ENCODE results near the gene MACROD2.

Gene MACROD2

DNA sequence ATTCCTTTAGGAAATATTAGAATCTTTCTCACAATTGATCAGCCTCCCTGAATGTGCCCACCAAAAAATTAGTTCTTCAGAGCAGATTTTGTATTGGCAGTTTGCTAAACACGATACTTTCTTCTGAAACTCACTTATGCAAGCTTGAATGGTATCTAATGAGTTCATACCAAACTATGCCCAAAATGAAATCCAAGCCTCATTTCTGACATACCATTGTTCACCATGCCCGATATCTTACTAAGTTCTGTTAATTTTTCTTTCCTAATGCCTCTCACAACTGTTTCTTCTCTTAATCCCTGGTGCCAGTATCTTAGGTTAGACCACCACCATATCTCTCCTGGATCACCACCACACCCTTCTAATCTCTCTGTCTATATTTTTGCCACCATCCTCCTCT, 1822.0 kb downstream of the MACROD2 start:
- no peak for DNase-seq

DNA sequence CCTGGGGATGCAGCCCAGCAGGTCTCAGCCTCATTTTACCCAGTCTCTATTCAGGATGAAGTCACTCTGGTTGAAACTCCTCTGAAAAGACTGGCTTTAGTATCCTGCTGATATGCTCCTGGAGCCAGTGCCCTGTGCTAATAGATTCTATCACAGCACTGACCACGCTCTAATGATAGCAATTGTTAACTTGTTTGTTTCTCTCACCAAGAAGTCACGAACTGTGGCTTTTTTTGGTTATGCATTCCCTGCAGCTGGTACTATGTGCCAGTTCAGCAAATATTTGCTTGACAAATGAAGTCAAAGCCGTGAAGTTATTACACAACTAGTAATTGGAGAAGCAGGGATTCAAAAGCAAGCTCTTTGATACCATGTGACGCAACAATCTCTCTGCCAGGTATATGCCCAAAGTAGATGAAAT, 1823.3 kb downstream of the MACROD2 start:
- no peak for DNase-seq

DNA sequence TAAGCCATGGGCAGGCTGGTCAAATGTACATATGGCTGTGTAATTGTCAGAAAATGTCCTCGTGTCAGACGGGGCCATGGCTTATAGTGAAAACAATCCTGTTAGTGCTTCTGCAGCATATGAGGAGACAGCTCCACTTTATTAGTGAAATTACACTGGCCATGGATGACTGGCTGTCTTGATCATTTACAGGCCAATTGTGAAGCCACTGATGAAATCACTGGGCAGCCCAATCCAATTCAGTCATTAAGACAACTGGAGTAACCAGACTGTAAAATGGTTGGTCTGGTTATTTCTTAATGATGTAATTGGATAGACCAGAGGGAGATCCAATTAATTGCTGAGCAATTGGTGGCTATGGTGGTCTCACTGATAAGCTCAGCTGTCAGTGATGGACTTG, 1828.4 kb downstream of the MACROD2 start:
- no peak for DNase-seq

DNA sequence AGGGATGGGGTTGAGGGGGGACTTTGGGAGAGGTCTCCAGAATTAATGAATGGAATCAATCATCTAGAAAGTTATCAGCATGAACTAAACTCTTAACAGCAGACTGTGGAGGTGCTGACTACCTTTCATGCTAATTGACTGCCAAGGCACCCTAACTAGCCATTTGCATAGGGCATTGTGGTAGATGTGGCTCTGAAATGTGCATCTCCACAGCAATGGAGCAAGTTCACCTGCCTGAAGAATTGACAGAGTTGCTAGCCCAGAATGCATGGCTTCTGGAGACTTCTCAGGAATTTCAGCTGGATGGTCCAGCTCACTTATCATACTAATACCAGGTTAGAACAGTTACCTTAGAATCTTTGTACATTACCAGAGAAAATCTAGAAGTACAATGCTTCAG, 1832.3 kb downstream of the MACROD2 start:
- no peak for DNase-seq

DNA sequence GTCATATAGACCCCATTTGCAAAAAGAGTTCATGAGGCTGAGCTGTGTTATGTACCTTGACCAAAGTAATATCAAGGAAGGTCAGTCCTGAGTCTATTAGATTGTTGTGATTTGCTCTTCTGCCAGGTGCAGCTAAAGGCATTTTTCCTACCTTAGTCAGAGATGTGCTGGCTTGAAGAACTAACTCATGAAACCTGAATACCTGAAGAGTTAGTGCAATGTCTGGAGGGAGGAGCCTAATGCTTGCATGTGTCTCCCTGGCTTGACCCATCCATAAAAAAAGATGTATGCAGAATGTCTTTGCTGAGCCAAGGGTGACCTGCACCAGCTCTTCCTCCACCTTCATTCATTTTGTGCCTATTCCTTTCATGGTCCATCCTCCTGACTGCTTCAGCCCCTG, 1835.9 kb downstream of the MACROD2 start:
- DNase-seq, result no peak

DNA sequence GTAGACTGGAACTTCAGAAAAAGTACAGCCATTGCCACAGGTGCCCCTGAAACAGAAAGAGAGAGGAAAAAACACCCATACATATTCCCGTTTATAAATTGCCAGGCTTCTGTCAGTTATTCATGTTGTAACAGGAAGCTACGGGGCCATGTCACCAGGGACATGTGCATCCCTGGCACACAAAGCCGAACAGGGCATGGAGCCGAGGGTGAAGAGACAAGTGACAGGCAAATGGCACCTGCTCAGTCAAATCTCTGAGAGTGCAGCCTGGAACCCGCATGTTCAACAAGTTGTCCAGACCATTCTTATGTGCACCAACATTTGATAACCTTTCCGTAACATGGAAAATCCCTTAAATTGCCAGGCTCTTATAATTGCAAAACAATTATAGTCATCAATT, 1837.2 kb downstream of the MACROD2 start:
- DNase-seq, result no peak

DNA sequence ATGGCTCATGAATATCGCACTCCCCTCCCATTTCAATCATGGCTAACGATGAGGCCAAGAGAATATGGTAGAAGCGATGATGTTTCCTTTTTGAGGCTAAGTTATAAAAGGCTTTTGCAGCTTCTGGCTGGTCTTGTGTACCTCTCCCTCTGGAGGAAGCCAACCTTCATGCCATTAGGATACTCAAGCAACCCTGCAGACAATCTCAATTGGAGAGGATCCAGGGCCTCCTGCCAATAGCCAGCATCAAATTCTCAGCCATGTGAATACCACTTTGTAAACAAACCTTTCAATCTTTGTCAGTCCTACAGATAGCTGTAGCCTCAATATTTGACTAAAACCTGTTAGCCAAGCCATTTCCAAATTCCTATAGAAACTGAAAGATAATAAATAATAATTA, 1839.5 kb downstream of the MACROD2 start:
- no peak for DNase-seq

DNA sequence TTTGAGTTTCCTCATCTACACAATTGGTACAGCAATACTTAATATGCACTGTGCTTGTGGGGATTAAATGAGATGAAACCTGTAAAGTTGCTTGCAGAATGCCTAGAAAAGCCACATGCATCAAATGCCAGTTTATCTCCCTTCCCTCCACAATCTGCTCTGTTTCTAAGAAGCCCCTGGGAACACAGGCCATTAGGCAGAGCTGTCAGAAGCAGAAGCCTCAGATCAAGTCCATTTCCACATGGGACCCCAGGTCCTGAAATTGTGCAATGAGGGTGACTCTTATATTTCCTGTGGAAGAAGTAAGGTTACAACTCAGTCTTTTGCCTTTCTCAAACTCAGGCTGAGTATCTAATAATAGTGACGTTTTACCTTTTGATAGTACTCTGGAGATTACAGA, 1840.5 kb downstream of the MACROD2 start:
- no peak for DNase-seq

DNA sequence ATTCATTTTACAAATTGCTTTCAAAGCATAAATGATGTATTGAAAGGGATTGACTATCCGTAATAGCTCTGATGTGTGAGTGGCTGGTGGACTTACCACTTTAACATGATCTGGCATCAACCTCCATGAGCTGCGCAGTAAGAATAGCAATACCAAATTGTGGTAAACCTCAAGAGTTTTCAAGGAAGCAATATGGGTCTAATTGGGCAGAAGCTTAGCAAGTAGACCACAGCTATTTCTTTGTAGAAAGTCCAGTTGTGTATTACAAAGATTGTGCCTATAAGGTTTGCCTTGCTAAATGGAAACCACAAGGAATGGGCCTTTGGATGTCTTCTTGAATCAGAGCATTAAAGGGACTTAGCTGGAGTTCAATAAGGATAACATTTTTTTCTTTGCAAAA, 1841.3 kb downstream of the MACROD2 start:
- DNase-seq, result no peak

DNA sequence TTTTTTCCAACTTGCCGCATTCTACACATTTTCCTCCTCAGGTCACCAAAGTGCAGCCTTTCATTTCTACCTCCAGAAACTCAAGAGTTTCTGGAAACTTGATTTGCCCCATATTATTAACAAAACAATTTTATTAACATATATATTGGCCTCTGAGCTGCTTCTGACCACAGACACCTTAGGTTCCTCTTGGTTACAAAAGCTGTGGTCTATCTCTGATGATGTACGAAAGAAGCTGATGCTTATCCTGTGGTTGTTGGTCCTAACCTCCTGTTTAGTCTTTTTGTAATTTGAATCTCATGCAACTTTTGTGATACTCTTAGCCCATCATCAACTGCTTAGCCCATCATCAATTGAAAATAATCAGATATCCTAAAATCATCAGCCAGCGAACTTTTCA, 1842.2 kb downstream of the MACROD2 start:
- no peak for DNase-seq

DNA sequence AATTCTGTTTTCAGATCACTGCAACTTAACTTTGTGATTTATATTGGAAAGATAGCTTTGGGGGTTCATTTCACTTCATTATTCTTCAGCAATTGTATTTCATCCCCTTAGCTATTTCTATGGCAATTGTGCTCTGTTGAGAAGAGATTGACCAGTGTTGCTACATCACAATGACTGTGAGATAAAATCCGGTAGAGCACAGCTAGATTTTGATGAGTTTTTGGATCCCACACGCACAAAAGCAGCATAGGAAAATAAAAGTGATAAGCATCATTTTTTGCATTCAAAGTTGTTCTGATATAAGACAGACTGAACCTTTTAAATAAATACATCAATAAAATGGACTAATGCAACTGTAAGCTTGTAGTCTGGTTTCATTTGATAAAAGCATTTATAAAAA, 1843.2 kb downstream of the MACROD2 start:
- no peak for DNase-seq

DNA sequence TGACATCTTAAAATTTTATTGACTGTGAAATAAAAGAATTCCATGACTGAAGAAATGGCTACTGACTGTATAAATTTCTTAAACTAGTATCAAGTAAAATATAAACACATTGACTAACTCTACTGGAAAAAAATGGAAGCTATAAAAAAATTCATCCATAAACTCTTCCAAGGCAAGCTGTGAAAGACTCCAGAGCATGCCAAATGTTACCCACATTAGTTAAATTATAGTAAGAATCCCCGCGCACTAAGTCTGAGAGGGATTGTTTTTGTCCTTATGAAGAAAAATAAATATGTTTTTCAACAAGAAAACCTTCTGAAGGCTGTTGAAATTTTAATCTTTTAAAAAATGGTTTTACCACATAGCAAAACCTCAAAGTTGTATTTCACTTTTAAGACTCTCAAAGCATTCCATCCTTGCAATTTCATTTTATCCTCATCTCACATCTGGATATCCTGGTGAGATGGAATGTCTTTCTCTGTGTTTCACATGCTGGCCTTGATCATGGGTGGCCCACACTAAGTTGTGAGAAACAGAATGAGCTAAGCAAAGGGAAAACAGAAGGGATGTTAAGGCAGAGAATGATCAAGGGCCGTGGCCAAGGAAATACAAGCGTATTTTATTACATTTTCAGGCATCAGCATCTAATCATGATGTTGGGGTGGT, 1845.5 kb downstream of the MACROD2 start:
- DNase-seq, result no peak

DNA sequence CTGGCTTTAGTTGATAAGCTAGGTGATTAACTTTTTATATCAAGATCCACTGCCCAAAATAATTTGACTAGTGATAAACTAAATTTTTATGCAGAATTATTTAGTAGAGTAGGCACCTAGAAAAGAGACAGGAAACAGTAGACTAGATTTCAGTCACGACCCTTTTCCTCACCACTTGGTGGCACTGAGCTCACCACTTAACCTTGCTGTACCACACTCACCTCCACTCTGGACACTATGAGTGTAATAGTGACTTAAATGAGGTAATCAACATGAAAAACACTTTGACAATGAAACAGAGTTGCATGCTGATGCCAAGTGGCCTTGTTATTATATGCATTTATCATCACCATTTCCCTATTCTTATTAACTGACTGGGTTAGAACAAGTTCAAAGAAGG, 1847.6 kb downstream of the MACROD2 start:
- DNase-seq, result no peak

DNA sequence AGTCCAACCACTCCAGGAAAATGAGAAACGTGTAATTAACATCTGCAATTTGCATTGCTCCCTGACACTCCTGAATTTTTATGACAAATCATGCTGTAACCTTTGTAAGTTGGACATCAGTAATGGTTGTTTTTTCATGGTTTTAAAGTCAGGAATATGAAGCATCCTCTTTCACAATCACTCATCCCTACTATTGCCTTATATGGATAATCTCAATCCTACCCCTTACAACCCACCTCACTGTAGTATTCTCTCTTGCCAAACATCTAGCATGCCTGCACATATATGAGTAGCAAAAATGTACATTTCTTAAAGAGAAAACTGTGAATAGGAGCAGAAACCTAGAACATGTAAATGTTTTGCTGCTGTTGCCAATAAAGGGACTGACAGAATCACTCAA, 1848.5 kb downstream of the MACROD2 start:
- DNase-seq, result no peak

DNA sequence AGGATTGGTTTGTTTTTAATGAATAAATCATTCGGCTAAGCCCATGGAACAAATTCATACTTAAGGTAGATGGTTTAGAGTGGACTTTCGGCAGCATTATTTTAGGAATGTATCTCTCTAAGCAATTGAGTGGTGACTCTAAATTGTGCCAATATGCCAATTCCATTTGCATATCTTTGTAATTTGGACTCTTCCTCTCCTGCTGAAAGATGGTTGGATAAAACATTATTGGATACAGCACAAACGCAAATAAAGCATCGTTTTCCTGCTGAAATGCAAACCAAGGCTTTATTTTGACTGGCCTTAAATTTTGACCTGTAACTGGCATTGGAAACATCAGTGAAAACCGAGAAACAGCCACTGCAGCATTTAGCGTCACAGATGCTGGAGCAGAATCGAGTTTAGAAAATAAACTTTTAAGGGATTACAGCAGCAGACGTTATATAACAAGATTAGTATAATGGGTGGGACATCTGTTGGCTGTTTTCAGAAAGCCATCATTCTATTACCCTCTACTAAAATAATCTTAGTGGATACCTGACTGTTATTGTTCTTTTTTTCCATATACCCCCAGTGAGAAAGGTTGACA, 1852.0 kb downstream of the MACROD2 start:
- no peak for DNase-seq

DNA sequence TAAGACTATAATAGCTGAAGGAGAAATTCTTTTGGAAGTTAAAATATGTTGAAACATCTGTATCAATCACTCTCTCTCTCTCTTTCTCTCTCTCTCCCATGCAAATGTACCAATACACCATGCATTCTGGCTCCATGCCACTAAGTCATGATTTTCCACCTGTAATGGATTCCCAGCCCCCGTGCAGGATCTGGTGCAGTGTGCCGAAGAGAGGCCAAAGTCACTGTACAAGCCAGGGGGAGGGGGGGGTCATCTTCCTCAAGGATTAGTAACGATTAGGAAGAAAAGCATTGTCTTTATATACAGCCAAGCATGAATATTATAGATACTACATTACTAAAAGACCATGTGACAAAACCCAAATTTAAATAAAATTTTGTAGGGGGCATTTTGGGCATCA, 1852.8 kb downstream of the MACROD2 start:
- DNase-seq, result no peak

DNA sequence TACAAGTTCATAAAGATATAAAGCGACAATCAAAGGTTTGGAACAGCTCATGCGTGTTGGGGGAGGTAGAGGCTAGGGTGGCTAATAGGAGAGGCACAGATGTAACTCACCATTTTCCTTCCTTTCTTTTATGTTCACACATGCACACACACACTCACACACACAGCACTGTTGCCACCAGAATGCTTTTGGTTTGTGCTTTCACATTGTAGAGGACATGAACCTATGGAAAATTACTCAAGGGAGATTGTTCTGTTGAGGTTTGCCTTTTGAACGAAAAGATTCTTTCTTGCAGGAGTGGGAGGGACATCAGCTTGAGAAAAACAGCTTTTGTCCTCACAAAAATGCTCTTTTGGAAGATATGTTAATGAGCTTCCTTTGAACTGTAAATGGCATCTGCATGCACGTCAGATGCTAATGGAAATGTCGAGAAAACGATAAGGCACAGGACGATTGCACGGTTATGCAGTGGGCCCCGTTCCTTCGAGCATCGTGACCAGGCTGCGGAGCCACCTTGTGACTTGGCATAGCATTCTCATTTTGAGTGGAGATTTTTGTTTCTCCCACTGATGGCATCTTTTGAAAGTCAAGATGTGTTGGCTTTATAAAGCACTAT, 1853.8 kb downstream of the MACROD2 start:
- DNase-seq, result no peak

DNA sequence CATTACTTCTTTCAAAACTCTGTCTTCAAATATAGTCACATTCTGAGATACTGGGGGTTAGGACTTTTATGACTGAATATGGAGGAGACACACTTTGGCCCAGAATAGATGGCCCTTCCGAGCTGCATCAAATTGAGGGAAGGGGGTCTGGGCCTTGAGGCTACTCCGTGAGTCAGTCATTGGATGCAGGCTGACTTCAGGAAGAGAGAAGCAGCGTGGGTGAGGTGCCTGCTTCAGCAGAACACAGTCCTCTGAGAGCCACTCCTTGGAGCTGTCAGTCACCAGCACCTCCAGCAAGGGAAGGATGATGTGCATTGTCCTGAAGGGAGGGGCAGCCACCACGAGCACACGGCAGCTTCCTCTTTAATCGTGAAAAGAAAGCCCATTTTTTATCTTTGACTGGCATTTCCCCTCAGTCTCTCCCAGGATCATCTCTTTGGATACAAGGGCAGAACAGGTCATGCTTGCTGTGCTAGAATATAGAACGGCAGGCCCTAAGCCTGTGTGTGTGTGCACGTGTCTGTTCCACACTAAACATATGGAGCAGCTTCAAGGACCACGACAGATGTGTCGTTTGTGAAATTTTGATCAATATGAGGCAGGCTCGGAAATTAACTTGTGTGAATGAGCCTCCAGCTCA, 1856.4 kb downstream of the MACROD2 start:
- DNase-seq, result no peak

DNA sequence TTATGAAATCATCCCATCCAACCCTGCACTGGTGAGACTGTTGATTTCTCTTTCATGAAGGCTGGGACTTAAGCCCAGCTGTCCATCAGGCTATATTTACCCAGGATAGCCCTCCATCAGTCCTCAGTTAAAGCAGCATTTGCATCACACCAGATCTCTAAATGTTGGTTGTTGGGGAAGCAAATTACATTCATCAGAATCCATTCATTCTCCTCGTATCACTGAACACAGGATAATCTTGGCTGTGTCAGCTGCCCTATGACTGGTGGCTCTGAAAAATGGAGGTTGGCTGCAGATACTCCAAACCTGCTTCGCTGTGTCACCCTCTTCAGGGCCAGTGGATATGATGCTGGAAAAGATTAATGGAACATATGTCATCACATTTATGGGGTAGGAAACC, 1859.6 kb downstream of the MACROD2 start:
- DNase-seq, result peak; percentile 58

DNA sequence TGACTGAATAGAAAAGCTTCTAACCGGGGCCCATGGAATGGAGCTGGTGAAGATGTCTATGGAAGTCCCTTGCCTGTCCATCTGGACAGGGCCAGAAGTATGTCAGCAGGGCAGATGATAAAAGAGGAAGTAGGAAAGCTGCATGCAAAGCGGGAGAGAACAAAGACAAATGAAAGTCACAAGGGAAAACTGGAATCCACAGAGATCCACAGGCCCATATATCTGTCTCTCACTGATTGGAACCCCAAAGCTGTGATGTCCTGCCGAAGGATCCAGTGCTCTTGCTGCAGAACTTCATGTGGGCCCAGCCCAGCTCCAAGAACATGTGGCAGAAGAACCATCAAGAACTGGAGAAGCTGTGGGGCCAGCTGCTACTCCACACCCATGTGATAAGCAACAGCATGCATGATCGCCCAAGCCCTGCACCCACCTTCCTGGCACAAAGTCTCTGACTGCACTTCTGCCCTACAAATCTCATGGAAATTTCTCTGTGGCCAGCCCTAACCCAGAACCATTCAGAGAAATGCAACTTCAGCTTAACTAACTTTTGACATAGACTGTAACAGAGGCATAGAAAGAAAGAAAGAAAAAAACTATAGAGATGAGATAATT, 1862.0 kb downstream of the MACROD2 start:
- DNase-seq, result no peak

DNA sequence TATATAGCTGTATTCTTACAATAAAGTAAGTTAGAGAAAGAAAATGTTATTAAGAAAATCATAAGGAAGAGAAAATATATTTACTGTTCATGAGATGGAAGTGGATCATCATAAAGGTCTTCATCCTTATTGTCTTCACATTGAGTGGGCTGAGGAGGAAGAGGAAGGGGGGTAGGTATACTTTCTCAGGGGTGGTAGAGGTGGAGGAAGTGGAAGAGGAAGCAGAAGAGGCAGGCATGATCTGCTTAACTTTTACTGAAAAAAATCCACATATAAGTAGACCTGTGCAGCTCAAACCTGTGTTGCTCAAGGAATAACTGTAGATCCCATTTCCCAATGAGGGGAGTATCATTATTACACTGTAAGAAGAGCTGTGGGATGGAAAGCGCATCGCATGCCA, 1863.7 kb downstream of the MACROD2 start:
- DNase-seq, result no peak

DNA sequence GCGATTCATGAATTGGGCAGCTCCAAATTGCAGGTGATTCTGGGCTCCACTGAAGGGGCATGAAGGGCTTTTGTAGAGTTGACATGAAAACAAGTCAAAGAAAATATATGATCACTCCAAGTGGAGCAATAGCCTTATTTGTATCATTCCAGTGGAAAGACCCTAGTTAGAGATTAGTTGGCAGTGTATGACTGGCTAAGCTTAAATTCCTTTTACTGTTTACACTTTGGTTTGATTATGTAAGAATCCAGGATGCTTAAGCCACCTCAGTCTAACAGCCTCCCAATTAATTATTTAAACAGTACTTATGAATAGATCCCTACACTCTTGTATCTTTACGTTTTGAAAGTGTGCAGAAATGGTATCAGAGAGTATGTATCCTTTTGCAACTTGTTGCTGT, 1865.5 kb downstream of the MACROD2 start:
- DNase-seq, result no peak

DNA sequence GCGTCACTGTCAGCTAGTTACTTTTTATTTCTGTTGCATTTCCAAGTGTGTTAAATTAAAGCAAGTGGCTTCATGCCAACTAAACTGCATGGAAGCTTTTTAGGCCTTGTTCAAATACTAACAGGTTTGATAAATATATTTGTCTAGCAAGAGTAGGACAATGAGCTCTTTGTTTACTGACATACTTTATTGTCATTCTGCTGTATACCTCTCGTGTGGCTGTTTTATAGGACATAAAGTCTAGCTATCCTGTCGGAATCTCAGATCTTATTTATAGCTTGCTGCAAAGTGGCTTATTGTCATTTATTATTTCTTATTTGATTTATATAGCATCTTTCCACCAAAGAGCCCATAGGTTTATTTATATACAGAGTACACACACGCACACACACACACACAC, 1866.9 kb downstream of the MACROD2 start:
- DNase-seq, result peak; percentile 79

DNA sequence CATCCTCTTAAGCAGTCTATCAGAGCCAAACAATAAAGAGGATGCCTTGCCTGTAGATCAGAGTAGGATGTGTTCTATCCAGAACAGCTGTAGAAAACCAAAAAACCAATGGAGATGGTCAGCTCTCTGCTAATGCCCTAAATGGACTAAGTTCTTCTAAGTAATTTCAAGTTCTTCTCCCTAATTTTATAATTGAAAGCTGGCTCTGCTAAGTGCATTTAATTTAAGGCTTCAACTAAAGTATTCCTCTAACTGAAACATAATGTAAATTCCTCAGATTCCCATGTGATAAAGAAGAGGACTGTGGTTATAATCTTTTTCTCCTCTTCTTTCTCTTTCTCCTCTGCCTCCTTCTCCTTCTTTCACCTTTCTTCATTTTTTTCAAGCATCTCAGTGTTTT, 1868.4 kb downstream of the MACROD2 start:
- no peak for DNase-seq

Measured in NCI-H526 treated with DMSO at 0.1 percent for 48 hours (cell line).